Measurements from ENCODE around the gene DSTN. TPM values are rescaled to one million over a fixed set of nuclear protein-coding genes. Genes with fewer than 3 reads are reported as not detected.

Gene DSTN
- total and polyA plus RNA-seq, 2 donors (not counting 3 experiments of a cell fraction or from before 2014, with no cell fraction given), result 66.1 to 300 TPM

DNA sequence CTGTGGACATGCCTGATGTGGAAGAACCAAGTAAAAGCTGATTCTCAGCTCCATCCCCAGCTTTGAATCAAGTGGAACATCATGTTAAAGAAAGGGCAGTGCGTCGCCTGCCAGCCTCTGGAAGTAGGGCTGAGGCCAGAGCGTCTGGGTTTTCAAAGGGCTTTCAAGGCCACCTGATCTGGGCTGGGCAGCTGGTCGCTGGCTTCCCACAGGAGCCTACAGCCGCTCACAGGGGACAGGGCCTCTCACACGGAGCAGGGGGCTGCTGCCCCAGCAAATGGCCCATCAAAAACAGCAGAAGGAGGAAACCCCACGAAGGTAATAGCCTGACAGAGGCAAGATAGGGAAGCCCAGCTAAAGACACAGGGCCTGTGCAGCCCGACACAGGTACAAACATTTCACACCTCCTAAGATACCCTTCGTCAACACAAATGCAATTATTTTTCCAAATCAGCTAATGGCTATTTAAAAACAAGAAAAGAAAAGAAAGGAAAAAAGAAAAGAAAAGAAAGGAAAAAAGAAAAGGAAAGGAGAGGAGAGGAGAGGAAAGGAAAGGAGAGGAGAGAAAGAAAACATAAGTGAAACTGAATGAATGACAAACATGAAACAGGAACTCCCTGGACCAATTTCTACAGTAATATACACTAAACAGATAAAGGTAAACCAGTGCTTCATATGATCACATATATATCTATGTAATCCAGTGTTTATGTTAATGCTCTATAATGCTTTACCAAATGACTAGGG, 87.4 kb downstream of the DSTN start:
- Histone ChIP-seq H2AFZ (ENCODE audit: low read depth, low read length) (no peak overlapping the region), H3K4me2 (ENCODE audit: insufficient read depth, low read length) (no peak overlapping the region), H3K79me2 (ENCODE audit: control insufficient read depth, insufficient read depth, low read length) (peaks cover 56% of the 10 kb centered on the region), H3K9me3 (replicated peaks; ENCODE audit: control insufficient read depth, insufficient read depth, low read length) (no peaks in the 10 kb centered on the region), H3K36me3 (ENCODE audit: control insufficient read depth in 2 of 2, extremely low read depth in 1 of 2, insufficient read depth in 2 of 2, low read length in 2 of 2) (peaks cover 20 to 27% of the 10 kb centered on the region in 2 experiments), H3K4me1 (ENCODE audit: control insufficient read depth, extremely low read depth, insufficient read depth, low read length) (peaks cover 5% of the 10 kb centered on the region), H3K9me1 (replicated peaks; ENCODE audit: control insufficient read depth, extremely low read depth, insufficient read depth, low read length) (no peaks in the 10 kb centered on the region), H4K20me1 (replicated peaks; ENCODE audit: control insufficient read depth, extremely low read depth, insufficient read depth, low read length) (no peaks in the 10 kb centered on the region), H3K27ac (ENCODE audit: insufficient read depth, low read depth, low read length) (no peak overlapping the region), H3K9ac (replicated peaks; ENCODE audit: extremely low read depth, insufficient read depth, low read length) (no peak overlapping the region), H3K27me3 (ENCODE audit: control insufficient read depth in 2 of 2, insufficient read depth in 2 of 2, low read length in 2 of 2) (no peaks in the 10 kb centered on the region), H3K4me3 (replicated peaks in 1 of 3; ENCODE audit: insufficient read depth in 1 of 3, low read depth in 1 of 3, low read length in 3 of 3) (no peak overlapping the region)
- FAIRE-seq, result no peak
- DNase-seq (ENCODE audit: low read depth, low spot score), result no peak
- ChIA-PET POLR2A (no interaction called here), CTCF (interaction anchor here (1.2 to 3.8 kb wide), 5 partner anchors 8 to 283 kb away, joined by 3 to 51 read pairs (median 5); partner anchors contain the start of gene RRBP1)
- BruUV-seq (replicated peaks), result no TSS peak
- dilution Hi-C loops (cut with MboI; ENCODE audit: extremely low pct_ligation_motif_present, low sequenced_read_pairs), result no loop called here
- no peak for TF ChIP-seq GATA2 (IDR thresholded peaks at IDR 0.05; ENCODE audit: insufficient read depth, insufficient read length, low read depth, low read length)
- TF ChIP-seq, protein P1, sequence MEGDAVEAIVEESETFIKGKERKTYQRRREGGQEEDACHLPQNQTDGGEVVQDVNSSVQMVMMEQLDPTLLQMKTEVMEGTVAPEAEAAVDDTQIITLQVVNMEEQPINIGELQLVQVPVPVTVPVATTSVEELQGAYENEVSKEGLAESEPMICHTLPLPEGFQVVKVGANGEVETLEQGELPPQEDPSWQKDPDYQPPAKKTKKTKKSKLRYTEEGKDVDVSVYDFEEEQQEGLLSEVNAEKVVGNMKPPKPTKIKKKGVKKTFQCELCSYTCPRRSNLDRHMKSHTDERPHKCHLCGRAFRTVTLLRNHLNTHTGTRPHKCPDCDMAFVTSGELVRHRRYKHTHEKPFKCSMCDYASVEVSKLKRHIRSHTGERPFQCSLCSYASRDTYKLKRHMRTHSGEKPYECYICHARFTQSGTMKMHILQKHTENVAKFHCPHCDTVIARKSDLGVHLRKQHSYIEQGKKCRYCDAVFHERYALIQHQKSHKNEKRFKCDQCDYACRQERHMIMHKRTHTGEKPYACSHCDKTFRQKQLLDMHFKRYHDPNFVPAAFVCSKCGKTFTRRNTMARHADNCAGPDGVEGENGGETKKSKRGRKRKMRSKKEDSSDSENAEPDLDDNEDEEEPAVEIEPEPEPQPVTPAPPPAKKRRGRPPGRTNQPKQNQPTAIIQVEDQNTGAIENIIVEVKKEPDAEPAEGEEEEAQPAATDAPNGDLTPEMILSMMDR (IDR thresholded peaks at IDR 0.05; ENCODE audit: extremely low read depth in 1 of 2, insufficient read depth in 1 of 2, low read depth in 1 of 2, low read length in 2 of 2), result no peak
- no peak for TF ChIP-seq FOS (IDR thresholded peaks at IDR 0.05; ENCODE audit: borderline replicate concordance, insufficient read depth, low read length)
- no peak for TF ChIP-seq POLR2A (IDR thresholded peaks at IDR 0.05; ENCODE audit: low read depth, low read length)
- TF ChIP-seq EZH2 (IDR thresholded peaks at IDR 0.05; ENCODE audit: borderline replicate concordance, low read depth, low read length, severe bottlenecking), result no peak
- TF ChIP-seq JUN (IDR thresholded peaks at IDR 0.05; ENCODE audit: borderline replicate concordance, insufficient read depth, insufficient read length, low read depth), result no peak
- no peak for TF ChIP-seq MYC (IDR thresholded peaks at IDR 0.05; ENCODE audit: low read depth, low read length)
- intact Hi-C loops (cut with micrococcal nuclease), result no loop called here

Data from endothelial cell of umbilical vein (primary cell).